Stimulated activated CD8-positive, alpha-beta memory T cell treated with anti-CD3 and anti-CD28 coated beads, Interleukin-4, amount 100 ng/mL, for 48 hours (primary cell): ENCODE measurements around the gene RABEP2.
"Not testable (repeated sequence)": the region's sequence is repeated elsewhere in the genome, so short reads cannot be mapped to it uniquely, and the experiment has no call there.

Experiments used
- DNase-seq: peaks from one replicate; pipeline ENCODE4 v3.0.0-alpha.2; 2020

The RABEP2 gene

DNA sequence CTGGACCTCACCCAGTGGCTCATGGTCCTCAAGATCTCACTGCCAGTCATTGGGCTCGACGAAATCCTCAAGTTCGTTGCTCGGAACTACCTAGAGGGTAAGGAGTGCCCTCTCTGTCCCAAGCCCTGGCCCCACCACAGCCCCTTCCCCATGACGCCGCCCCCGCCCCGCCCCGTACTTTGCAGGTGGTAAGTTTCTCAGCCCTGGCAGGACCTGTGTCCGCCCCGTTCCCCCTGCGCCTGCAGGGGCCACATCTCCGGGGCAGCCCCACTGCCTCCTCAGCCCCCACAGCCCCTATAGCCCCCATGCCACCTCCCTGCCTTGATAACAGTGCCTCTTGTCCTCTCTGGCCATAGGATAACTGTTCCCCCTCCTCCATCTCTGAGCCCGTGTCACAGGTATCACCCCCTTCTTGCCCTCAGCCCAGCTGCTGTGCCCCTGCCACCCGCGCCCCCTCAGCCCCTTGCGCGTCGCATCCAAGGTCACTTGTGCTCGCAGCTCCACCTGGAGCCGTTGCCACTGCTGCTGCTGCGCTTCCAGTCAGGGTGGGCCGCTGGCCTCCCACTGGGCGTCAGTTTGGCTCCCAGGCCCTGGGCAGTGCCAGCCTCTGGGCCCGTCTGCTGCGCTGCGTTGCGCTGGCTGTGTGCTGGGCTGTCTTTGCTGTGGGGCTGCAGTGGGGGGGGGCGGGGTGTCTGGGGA is 21.5 kb downstream of the RABEP2 start:
- DNase-seq: no peak

DNA sequence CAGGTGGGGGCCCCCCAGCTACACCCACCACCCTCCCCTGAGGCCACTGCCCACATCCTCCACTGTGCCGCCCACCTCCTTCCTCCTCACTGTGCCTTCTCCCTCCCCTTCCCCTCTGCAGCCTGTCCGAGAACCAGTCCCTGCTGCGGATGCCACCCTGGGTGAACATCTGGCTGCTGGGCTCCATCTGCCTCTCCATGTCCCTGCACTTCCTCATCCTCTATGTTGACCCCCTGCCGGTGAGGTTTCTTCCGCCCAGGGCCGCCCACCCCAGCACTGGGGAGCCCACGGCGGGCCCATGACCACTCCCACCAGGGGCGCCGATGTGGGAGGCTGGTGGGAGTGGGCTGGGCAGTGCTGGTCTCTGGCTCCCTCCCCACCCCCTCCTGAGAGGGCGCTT is 22.1 kb downstream of the RABEP2 start:
- no peak for DNase-seq

DNA sequence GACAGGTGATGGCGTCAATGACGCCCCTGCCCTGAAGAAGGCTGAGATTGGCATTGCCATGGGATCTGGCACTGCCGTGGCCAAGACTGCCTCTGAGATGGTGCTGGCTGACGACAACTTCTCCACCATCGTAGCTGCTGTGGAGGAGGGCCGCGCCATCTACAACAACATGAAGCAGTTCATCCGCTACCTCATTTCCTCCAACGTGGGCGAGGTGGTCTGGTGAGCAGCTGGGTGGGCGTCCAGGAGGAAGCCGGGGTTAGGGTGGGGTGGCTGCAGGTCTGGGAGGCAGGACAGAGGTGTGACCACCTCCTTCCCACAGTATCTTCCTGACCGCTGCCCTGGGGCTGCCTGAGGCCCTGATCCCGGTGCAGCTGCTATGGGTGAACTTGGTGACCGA is 23.2 kb downstream of the RABEP2 start:
- no peak for DNase-seq

DNA sequence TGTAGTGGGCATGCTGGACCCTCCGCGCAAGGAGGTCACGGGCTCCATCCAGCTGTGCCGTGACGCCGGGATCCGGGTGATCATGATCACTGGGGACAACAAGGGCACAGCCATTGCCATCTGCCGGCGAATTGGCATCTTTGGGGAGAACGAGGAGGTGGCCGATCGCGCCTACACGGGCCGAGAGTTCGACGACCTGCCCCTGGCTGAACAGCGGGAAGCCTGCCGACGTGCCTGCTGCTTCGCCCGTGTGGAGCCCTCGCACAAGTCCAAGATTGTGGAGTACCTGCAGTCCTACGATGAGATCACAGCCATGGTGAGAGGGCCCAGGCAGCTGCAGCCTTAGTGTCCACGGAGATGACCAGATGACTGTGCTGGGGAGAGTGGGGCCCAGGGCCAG is 24.4 kb downstream of the RABEP2 start:
- no peak for DNase-seq

DNA sequence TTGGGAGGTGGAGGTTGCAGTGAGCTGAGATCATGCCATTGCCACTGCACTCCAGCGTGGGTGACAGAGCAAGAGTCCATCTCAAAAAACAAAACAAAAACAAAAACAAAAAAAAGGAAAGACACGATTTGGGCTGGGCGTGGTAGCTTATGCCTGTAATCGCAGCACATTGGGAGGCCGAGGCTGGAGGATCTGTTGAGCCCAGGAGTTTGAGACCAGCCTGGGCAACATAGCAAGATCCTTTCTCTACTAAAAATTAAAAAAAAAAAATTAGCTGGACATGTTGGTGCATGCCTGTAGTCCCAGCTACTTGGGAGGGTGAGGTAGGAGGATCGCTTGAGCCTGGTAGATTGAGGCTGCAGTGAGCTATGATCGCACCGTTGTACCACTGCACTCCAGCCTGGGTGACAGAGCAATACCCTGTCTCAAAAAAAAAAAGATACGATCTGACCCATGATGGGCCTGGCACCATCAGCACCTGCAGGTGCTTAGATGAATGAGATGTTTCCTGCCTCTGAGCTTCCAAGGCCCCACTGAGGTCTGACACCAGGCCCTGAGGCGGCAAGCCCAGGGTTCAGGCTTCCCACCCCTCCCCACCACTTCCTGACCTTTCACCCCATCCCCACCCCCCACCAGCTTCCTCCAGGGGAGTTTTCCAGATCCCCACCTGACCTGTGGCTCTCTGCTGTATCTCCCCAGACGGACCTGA is 25.0 kb downstream of the RABEP2 start:
- no peak for DNase-seq

DNA sequence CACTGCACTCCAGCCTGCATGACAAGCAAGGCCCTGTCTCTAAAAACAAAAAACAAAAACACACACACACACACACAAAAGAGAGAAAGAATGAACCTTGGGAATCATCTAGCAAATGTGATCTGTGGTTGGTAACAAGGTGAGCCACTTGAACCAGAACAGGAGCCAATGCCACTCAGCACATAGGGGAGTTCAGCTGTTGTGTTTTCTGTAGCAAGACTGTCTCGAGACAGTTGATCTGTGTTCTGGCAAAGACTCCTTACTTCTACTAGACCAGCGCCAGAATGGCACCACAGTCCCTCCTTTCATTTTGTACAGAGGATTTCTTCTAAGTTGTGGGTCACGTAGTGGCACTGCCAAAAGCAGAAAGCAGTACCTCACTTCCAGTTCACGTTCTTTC is 26.1 kb downstream of the RABEP2 start:
- no peak for DNase-seq

DNA sequence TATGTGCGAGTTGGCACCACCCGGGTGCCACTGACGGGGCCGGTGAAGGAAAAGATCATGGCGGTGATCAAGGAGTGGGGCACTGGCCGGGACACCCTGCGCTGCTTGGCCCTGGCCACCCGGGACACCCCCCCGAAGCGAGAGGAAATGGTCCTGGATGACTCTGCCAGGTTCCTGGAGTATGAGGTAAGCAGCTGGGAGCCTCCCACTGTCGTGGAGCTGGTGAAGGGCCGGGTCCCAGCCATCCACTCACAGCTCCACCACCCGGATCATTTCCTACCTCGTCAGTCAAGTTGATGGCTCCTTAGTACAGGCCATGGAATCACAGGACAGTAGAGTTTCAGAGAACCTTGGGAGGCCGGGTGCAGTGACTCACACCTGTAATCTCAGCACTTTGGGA is 26.8 kb downstream of the RABEP2 start:
- no peak for DNase-seq

DNA sequence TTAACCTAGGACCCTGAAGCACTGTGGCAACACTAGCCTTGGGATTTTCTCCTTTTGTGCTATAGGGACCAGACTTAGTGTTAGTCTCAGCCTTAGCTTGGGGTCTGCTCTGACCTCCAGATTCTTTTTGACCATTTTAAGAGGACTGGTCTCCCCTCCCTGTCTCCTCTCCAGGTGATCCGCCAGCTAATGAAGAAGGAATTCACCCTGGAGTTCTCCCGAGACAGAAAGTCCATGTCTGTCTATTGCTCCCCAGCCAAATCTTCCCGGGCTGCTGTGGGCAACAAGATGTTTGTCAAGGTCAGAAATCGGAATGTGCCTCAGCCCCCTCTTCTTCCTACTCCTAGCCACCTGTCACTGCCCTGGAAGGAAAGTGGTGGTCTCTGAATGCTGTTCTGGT is 27.2 kb downstream of the RABEP2 start:
- DNase-seq: no peak

DNA sequence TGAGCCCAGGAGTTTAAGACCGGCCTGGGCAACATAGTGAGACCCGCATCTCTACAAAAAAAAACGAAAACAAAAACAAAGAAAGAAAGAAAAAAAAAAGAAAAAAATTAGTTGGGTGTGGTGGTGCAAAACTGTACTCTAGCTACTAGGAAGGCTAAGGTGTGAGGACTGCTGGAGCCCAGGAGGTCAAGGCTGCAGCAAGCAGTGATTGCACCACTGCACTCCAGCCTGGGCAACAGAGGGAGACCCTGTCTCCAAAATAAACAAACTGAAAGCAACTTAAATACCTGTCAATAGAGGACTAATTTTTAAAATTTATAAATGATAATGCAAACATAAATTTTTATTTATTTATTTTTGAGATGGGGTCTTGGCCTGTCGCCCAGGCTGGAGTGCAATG is 29.4 kb downstream of the RABEP2 start:
- no peak for DNase-seq

DNA sequence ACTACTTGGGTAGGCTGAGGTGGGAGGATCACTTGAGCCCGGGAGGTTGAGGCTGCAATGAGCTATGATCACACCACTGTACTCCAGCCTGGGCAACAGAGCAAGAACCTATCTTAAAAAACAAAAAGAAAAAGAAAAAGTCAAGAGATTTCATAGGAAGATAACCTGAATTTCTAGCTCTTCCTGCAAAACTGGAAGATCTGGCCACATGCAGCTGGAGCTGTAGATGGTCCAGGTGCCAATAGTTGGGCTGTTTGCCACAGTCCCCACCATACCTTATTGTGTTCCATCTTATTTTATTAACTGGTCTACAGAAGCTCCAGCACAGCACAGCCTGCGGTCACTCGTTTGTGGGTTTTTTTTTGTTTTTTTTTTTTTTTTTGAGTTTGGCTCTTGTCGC is 31.7 kb downstream of the RABEP2 start:
- no peak for DNase-seq

DNA sequence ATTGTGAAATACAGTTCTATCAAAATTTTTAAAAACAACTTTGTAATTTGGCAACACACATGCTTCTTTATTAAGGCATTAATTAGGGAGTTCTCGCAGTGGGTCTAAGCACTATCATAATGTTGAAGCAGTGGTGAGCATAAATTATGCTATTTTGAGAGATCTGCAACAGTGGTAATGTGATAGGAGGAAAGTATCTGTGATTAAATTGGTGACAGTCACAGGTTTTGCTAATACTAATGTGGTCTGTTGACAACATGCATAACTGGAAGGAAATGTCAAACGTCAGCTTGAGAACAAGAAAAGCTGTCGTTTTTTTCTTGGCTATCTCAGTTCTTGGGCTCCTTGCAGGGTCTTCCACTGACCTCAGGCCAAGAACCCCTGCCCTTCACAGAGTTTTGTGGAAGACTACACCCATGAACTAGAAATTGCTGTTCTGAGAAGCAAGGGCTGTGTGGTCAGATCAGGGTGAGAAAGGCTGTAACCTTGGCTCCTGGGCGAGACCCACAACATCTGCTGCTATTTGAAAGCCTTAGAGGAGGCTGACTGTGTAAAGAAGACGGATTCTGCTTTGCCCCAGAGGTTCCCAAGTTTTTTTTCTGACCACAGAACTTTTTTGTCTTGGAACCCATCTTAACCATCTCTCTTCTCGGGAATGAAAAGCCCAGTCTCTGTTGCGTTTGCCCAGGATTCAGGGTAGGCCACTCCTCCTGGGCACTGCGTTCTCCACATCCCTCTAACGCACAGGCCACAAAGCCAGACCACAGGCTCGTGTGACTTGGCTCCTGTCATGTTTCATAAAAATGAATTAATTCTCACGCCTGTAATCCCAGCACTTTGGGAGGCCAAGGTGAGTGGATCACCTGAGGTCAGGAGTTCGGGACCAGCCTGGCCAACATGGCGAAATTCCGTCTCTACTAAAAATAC is 32.8 kb downstream of the RABEP2 start:
- DNase-seq: no peak

DNA sequence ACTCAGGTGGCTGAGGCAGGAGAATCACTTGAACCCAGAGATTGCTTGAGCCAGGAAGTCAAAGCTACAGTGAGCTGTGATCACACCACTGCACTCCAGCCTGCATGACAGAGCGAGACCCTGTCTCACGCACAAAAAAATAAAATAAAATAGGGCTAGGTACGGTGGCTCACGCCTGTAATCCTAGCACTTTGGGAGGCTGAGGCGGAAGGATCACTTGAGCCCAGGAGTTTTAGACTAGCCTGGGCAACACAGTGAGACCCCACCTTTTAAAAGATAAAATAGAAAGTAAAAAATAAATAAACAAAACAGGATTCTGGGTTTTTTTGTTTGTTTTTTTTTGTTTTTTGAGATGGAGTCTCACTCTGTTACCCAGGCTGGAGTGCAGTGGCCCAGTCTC is 34.7 kb downstream of the RABEP2 start:
- not testable (repeated sequence) for DNase-seq

DNA sequence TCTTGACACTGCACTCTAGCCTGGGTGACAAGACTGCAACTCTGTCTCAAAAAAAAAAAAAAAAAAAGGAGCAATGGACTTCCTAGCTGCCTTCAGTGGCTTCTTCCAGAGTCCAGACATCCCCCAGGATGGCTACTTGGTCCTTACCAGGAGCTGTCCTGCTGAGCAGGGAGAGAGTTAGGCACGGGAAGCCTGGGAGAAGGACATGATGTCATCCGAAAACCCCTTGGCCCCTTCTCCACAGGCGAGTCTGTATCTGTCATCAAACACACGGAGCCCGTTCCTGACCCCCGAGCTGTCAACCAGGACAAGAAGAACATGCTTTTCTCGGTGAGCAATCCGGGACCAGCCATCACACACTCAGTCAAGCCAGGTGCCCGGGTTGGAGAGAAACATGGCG is 38.1 kb downstream of the RABEP2 start:
- DNase-seq: no peak

DNA sequence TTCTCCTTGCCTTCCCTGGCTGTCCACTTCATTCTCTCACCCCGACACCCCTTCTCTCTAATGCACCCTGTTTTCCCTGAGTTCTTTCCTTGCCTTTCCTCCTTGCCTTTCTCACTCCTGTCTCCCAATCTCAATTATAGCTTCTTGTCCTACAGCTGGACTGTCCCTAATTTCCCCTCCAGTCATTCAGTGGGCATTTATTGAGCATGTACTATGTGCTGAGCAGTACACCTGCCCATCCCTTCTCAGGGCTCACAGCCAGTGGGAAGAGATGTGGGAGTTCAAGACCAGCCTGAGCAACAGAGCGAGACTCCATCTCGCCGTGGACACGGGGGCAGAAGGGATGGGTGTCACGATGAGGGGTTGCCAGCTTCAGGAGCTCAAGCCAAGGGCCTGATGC is 41.0 kb downstream of the RABEP2 start:
- DNase-seq: no peak

DNA sequence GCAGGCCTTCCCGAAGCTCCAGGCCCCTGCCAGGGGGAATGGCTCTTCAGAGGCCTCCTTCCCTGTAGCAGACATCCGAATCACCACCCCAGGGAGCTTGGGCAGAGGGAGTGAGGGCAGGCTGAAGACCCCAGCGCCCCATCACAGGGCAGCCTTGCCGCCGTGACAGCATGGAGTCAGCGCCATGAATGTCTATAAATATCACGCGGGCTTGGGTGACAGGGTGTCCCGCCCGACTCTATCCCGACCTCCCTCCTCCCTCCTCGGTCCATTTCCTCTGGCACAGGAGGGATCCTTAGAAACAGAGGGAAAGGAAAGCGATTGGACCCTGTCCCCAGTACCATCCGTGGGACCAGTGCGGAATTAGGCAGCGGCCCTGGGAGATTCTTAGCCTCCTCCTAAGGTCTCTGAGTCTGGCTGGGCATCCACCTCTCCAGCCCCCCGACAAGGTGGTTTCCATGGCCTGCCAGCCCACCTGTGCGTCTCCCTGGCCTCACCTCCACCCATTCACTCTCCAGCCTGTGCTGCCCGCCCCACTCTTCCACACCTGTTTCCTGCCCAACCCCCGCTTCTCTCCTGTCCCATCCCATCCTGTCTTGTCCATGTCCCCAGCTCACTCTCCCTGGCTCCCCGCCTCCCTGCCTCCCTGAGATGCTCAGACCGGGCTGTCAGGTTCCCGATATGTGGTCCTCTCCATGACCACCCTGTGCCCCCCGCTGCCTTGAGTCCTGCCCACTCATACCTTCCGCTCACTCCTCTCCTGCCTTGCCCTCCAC is 41.6 kb downstream of the RABEP2 start:
- DNase-seq: no peak

DNA sequence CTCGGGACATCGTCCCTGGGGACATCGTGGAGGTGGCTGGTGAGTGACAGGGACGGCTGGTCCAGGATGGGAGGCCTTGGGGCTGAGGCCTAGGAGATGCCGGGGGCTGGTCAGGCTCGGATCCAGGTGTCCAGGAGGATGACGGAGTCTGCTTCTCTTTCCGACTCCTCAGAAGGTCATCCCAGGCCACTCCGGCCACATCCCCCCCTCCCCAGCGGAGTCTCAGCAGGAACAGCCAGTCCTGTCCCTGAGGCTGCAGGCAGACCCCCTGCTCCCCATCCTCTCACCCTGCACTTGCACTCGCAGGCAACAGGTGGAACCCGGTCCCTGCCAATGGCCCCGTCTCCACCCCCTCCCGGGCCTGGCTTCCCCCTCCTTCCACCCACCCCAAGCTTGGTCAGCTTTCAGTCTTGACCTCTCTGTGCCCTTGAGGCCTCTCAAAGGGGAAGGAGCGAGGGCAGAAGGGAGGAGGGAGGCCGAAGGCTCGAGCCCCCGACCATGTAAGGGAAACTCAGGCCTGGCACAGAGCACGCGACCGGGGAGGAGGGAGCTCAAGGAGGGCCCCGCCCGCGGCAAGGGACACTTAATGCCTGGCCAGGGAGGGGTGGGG is 42.4 kb downstream of the RABEP2 start:
- no peak for DNase-seq

DNA sequence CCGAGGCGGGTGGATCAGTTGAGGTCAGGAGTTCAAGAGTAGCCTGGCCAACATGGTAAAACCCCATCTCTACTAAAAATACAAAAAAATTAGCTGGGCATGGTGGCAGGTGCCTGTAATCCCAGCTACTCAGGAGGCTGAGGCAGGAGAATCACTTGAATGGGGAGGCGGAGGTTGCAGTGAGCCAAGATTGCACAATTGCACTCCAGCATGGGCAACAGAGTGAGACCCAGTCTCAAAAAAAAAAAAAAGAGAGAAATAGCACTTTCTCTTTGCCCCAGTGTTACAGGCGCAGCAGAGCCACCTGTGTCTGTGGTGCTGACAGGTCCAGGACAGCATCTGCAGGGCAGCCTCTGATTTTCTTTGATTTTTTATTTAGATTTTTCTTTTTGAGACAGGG is 43.5 kb downstream of the RABEP2 start:
- DNase-seq: not testable (repeated sequence)

DNA sequence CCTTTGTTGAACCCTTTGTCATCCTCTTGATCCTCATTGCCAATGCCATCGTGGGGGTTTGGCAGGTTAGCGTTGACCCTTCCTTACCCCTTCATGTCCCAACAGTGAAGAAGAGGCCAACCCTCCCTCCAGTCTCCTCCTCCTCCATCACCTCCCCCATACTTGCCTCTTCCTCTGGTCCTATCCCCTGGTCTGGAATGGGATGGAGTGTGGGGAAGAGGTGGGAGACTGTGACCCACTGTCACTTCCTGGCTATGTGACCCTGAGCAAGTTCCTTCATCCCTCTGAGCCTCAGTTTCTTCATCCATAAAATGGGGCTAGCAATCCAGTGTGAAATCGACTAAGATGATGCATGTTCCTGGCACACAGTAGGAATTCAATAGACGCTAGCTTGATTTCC is 44.1 kb downstream of the RABEP2 start:
- DNase-seq: no peak

DNA sequence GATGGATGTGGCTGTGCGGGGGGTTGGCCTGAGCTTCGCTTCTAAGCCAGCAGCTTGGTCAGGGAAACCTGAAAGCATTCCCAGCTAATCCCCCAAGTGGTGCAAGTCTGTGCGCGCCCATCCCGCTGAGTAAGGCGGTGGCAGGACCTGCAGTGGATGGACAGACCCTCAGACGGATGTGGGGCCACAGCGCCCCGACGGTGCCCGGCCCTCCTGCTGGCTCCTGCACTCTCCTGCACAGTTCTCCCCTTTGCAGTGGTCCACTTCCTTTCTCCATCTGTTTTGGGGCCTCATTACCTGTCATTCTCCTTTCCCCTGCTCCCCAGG is 44.5 kb downstream of the RABEP2 start:
- DNase-seq: no peak

DNA sequence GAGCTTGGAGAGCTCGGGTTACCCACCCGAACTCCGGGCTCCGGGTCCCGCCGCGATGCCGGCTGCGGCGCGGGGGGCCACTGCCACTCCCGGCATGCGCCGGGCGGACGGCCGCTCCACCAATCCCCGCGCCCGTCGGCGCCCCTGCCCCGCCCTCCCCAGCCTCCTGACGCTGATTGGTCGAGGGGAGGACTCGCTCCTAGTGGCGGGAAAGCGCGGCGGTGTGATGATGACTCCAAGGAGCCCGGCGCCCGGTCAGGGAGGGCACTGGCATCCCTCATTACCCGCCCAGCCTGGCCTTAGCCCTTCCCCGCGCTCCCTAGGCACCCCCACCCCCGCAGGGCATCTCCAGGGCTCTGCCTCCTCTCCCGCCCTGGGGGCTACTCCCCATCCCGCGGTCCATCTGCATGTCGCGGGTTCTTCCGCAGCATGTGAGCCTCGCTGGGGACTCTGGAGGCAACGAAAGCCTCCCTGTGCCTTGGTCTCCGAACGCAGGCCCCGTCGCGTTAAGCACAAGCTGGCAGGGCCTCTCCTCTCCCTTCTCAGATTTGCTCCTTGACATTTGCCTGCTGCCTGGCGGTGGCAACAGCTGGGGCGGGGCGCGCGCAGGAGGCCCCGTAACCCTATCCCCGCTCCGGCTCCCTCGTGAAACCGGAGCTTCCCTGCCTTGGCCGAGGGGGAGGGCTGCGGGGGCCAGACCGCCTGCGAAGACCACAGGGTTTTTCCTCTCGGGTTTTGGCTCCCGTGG is 45.0 kb downstream of the RABEP2 start:
- DNase-seq: peak; percentile 94

DNA sequence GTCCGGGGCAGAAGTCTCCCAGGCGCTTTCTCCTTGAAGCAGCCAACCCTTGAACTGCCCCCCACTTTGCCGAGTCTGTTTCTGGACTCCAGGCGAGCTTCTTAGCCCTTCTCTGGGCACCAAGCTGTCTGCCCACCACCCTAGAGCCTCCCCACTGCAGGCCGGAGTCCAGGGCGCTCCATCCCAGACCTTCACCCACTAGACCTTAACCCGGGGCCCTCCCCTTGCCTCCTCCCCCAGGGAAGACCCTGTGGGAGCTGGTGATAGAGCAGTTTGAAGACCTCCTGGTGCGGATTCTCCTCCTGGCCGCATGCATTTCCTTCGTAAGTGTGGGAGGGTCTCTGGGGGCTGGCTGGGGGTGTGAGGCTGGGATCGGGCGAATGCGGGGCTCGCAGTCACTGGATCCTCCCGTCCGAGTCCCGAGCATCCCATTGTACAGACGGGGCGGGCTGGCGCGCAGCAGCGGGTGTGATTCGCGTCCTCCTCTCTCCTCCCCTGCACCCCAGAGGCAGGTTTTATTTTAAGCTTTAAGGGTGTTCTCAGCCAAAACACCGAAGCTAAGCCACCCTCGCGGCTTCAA is 45.7 kb downstream of the RABEP2 start:
- DNase-seq: peak; percentile 37
